Neural cell (in vitro differentiated cells): ENCODE measurements around the gene AHI1. TPM values are rescaled to one million over a fixed set of nuclear protein-coding genes. Genes with fewer than 3 reads are reported as not detected.
"Not testable (repeated sequence)": the region's sequence is repeated elsewhere in the genome, so short reads cannot be mapped to it uniquely, and the experiment has no call there.

ENCODE experiments used
- H2AFZ ChIP-seq: fragments of 200-600, 300-800 bp; sonication (generic), shearing (Covaris generic); 2 replicates; pipeline ENCODE4 v1.6.0; 2014; ENCODE audit warnings: low read depth, mild to moderate bottlenecking, antibody characterized with exemption, low read length, moderate library complexity
- H3F3A ChIP-seq: fragments of 200-600 bp; shearing (Covaris generic); 2 replicates; pipeline ENCODE4 v1.6.1; 2016; ENCODE audit warnings: mild to moderate bottlenecking, moderate library complexity, mixed read lengths, antibody characterized with exemption, low read length; ENCODE audit not compliant: insufficient read depth, poor library complexity, severe bottlenecking
- H3K27ac ChIP-seq: fragments of 200-600, 300-800 bp; sonication (generic), shearing (Covaris generic); 2 replicates; pipeline ENCODE4 v1.5.1; 2014; ENCODE audit warnings: mild to moderate bottlenecking, low read length, moderate library complexity
- H3K27me3 ChIP-seq: fragments of 300-800, 200-600 bp; sonication (generic), shearing (Covaris generic); 2 replicates; pipeline ENCODE4 v1.6.0; 2014; ENCODE audit warnings: mild to moderate bottlenecking, low read depth, low read length, moderate library complexity; ENCODE audit not compliant: insufficient read depth
- H3K36me3 ChIP-seq: fragments of 300-800, 200-600 bp; sonication (generic), shearing (Covaris generic); 2 replicates; pipeline ENCODE4 v1.5.1; 2014; ENCODE audit warnings: mild to moderate bottlenecking, antibody characterized with exemption, low read length, moderate library complexity; ENCODE audit not compliant: insufficient read depth
- H3K4me2 ChIP-seq: fragments of 300-800, 200-600 bp; sonication (generic), shearing (Covaris generic); 2 replicates; pipeline ENCODE4 v1.6.0; 2014; ENCODE audit warnings: mild to moderate bottlenecking, low read length
- H3K4me3 ChIP-seq: fragments of 300-800, 200-600 bp; sonication (generic), shearing (Covaris generic); 2 replicates; pipeline ENCODE4 v1.5.1; 2014; ENCODE audit warnings: mild to moderate bottlenecking, low read length, moderate library complexity
- H3K79me2 ChIP-seq: fragments of 200-600 bp; shearing (Covaris generic); replicated peaks from 2 replicates; pipeline ENCODE4 v1.6.0; 2014; ENCODE audit warnings: mild to moderate bottlenecking, low read length, moderate library complexity; ENCODE audit not compliant: insufficient read depth
- H3K9ac ChIP-seq: fragments of 300-800, 200-600 bp; sonication (generic), shearing (Covaris generic); 2 replicates; pipeline ENCODE4 v1.6.1; 2016; ENCODE audit warnings: mild to moderate bottlenecking, low read length, mixed read lengths
- H3K9me2 ChIP-seq: fragments of 200-600 bp; shearing (Covaris generic); 2 replicates; pipeline ENCODE4 v1.6.1; 2016; ENCODE audit warnings: mild to moderate bottlenecking, low read length, mixed read lengths; ENCODE audit not compliant: insufficient read depth
- H3K9me3 ChIP-seq: fragments of 200-600, 300-800 bp; sonication (generic), shearing (Covaris generic); 2 replicates; pipeline ENCODE4 v1.6.1; 2016; ENCODE audit warnings: mild to moderate bottlenecking, mixed run types, low read length, moderate library complexity, mixed read lengths
- H4K20me1 ChIP-seq: fragments of 200-600 bp; shearing (Covaris generic); 2 replicates; pipeline ENCODE4 v1.6.1; 2016; ENCODE audit warnings: mild to moderate bottlenecking, mixed run types; ENCODE audit not compliant: insufficient read depth
- CTCF ChIP-seq: fragments of 450-650 bp; IDR thresholded peaks from 2 replicates; pipeline ENCODE4 v1.5.1; 2014; ENCODE audit warnings: antibody characterized with exemption, mild to moderate bottlenecking, moderate library complexity; ENCODE audit not compliant: poor library complexity, severe bottlenecking
- EP300 ChIP-seq: fragments of 450-650 bp; conservative IDR thresholded peaks from 2 replicates; pipeline ENCODE4 v1.6.1; 2014; ENCODE audit warnings: antibody characterized with exemption, mild to moderate bottlenecking, moderate library complexity; ENCODE audit not compliant: poor library complexity, severe bottlenecking
- EZH2 ChIP-seq: fragments of 200-600, 300-800 bp; shearing (Covaris generic), sonication (generic); IDR thresholded peaks from 2 replicates; pipeline ENCODE4 v1.6.1; 2014; ENCODE audit warnings: antibody characterized with exemption, low read length, borderline replicate concordance, mild to moderate bottlenecking; ENCODE audit not compliant: insufficient read depth, poor library complexity, severe bottlenecking
- MXI1 ChIP-seq: fragments of 450-650 bp; conservative IDR thresholded peaks from 2 replicates; pipeline ENCODE4 v1.6.1; 2014; ENCODE audit warnings: antibody characterized with exemption, mild to moderate bottlenecking; ENCODE audit not compliant: poor library complexity, severe bottlenecking
- POLR2AphosphoS5 ChIP-seq: IDR thresholded peaks from 2 replicates; pipeline ENCODE4 v1.6.1; 2012
- RAD21 ChIP-seq: fragments of 450-650 bp; conservative IDR thresholded peaks from 2 replicates; pipeline ENCODE4 v1.6.1; 2014; ENCODE audit warnings: antibody characterized with exemption, mild to moderate bottlenecking, moderate library complexity
- SMC3 ChIP-seq: fragments of 450-650 bp; conservative IDR thresholded peaks from 2 replicates; pipeline ENCODE4 v1.6.1; 2014; ENCODE audit warnings: antibody characterized with exemption, mild to moderate bottlenecking, moderate library complexity; ENCODE audit not compliant: poor library complexity
- TAF1 ChIP-seq: IDR thresholded peaks from 2 replicates; pipeline ENCODE4 v1.6.1; 2012; ENCODE audit warnings: low read depth
- polyA plus RNA-seq: library from polyadenylated mRNA; depleted of rRNA; stranded (reverse); fragments of >200 nt; gene quantifications from 2 replicates; pipeline ENCODE4 v1.2.3, GENCODE V29; 2014
- TF ChIP-seq, protein P1 (sequence below): IDR thresholded peaks from 2 replicates; pipeline ENCODE4 v1.6.1; 2012; ENCODE audit warnings: borderline replicate concordance

Gene AHI1
- polyA plus RNA-seq, 1 donor from 2014 or later = 58.2 TPM

- Histone ChIP-seq H3K4me2 (no peak overlapping the region), H3K9me3 (no peaks in the 10 kb centered on the region), H2AFZ (no peak overlapping the region), H3K79me2 (no peaks in the 10 kb centered on the region), H3K9me2 (no peaks in the 10 kb centered on the region), H4K20me1 (no peaks in the 10 kb centered on the region), H3F3A (no peaks in the 10 kb centered on the region), H3K36me3 (no peaks in the 10 kb centered on the region), H3K27ac (no peak overlapping the region), H3K4me3 (no peak overlapping the region), H3K27me3 (no peaks in the 10 kb centered on the region), H3K9ac (no peak overlapping the region)
- TF ChIP-seq RAD21 = no peak
These were observed 124.8 kb downstream of the AHI1 start for GRCh38 chr6:135372758-135373157.

- H4K20me1 ChIP-seq, H3K4me2 ChIP-seq, H3K9ac ChIP-seq, H3F3A ChIP-seq, H3K27me3 ChIP-seq, H3K36me3 ChIP-seq, H3K79me2 ChIP-seq, H2AFZ ChIP-seq, H3K9me2 ChIP-seq, H3K4me3 ChIP-seq, H3K9me3 ChIP-seq, H3K27ac ChIP-seq: not testable (repeated sequence)
These were observed 133.9 kb downstream of the AHI1 start for GRCh38 chr6:135363622-135364021.

DNA sequence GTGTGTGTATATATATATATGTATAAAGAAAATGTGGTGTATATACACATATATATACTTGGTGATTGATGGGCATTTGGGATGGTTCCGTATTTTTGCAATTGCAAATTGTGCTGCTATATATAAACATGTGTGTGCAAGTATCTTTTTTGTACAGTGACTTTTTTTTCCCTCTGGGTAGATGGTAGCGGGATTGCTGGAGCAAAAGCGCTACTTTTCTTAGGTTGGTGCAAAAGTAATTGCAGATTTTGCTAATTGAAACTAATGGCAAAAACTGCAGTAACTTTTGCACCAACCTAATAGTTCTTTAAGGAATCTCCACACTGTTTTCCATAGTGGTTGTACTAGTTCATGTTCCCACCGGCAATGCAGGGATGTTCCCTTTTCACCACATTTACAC, 135.4 kb downstream of the AHI1 start:
- no peaks in the 10 kb centered on the region for H3K79me2 ChIP-seq
- H3K4me2 ChIP-seq = no peak overlapping the region
- H3K36me3 ChIP-seq = no peaks in the 10 kb centered on the region
- H3K27me3 ChIP-seq = no peaks in the 10 kb centered on the region
- no peak for TF ChIP-seq RAD21
- no peak for TF ChIP-seq EP300
- TF ChIP-seq TAF1 = no peak
- TF ChIP-seq EZH2 = no peak
- H3K27ac ChIP-seq = no peak overlapping the region
- H3F3A ChIP-seq = no peaks in the 10 kb centered on the region
- H3K9me2 ChIP-seq = no peaks in the 10 kb centered on the region
- peaks cover 6% of the 10 kb centered on the region for H3K9me3 ChIP-seq
- no peaks in the 10 kb centered on the region for H4K20me1 ChIP-seq
- H2AFZ ChIP-seq = no peak overlapping the region
- no peak overlapping the region for H3K9ac ChIP-seq
- no peak overlapping the region for H3K4me3 ChIP-seq

- H3K9me3 ChIP-seq = no peaks in the 10 kb centered on the region
- no peaks in the 10 kb centered on the region for H3K9me2 ChIP-seq
- H3K36me3 ChIP-seq = no peaks in the 10 kb centered on the region
- no peaks in the 10 kb centered on the region for H4K20me1 ChIP-seq
- no peak overlapping the region for H3K27ac ChIP-seq
- H3K9ac ChIP-seq = no peak overlapping the region
- H3K4me2 ChIP-seq = no peak overlapping the region
- no peaks in the 10 kb centered on the region for H3K27me3 ChIP-seq
- H3K79me2 ChIP-seq = no peaks in the 10 kb centered on the region
- no peaks in the 10 kb centered on the region for H3F3A ChIP-seq
- H2AFZ ChIP-seq = no peak overlapping the region
- no peak for TF ChIP-seq POLR2AphosphoS5
- TF ChIP-seq, protein P1, sequence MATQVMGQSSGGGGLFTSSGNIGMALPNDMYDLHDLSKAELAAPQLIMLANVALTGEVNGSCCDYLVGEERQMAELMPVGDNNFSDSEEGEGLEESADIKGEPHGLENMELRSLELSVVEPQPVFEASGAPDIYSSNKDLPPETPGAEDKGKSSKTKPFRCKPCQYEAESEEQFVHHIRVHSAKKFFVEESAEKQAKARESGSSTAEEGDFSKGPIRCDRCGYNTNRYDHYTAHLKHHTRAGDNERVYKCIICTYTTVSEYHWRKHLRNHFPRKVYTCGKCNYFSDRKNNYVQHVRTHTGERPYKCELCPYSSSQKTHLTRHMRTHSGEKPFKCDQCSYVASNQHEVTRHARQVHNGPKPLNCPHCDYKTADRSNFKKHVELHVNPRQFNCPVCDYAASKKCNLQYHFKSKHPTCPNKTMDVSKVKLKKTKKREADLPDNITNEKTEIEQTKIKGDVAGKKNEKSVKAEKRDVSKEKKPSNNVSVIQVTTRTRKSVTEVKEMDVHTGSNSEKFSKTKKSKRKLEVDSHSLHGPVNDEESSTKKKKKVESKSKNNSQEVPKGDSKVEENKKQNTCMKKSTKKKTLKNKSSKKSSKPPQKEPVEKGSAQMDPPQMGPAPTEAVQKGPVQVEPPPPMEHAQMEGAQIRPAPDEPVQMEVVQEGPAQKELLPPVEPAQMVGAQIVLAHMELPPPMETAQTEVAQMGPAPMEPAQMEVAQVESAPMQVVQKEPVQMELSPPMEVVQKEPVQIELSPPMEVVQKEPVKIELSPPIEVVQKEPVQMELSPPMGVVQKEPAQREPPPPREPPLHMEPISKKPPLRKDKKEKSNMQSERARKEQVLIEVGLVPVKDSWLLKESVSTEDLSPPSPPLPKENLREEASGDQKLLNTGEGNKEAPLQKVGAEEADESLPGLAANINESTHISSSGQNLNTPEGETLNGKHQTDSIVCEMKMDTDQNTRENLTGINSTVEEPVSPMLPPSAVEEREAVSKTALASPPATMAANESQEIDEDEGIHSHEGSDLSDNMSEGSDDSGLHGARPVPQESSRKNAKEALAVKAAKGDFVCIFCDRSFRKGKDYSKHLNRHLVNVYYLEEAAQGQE = no peak
- TF ChIP-seq MXI1 = no peak
- no peak for TF ChIP-seq RAD21
- TF ChIP-seq TAF1 = no peak
- TF ChIP-seq SMC3 = no peak
- TF ChIP-seq EP300 = no peak
- TF ChIP-seq EZH2 = no peak
- TF ChIP-seq CTCF = no peak
- no peak overlapping the region for H3K4me3 ChIP-seq
These were observed 137.3 kb downstream of the AHI1 start for GRCh38 chr6:135360222-135360621.
